CD4-positive, alpha-beta T cell treated with Interleukin-15 for 4 hours (primary cell): ENCODE results near the gene NHLRC3.
A peak's percentile ranks its signal among the peaks of the same experiment; 100 is the strongest.
"Not testable (repeated sequence)": the region's sequence is repeated elsewhere in the genome, so short reads cannot be mapped to it uniquely, and the experiment has no call there.

Experiments
- DNase-seq: peaks from one replicate; pipeline ENCODE4 v3.0.0-alpha.2; 2020; ENCODE audit warnings: low spot score

Gene NHLRC3, protein sequence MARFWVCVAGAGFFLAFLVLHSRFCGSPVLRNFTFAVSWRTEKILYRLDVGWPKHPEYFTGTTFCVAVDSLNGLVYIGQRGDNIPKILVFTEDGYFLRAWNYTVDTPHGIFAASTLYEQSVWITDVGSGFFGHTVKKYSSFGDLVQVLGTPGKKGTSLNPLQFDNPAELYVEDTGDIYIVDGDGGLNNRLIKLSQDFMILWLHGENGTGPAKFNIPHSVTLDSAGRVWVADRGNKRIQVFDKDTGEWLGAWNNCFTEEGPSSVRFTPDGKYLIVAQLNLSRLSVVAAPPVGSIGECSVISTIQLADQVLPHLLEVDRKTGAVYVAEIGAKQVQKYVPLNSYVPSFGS

DNA sequence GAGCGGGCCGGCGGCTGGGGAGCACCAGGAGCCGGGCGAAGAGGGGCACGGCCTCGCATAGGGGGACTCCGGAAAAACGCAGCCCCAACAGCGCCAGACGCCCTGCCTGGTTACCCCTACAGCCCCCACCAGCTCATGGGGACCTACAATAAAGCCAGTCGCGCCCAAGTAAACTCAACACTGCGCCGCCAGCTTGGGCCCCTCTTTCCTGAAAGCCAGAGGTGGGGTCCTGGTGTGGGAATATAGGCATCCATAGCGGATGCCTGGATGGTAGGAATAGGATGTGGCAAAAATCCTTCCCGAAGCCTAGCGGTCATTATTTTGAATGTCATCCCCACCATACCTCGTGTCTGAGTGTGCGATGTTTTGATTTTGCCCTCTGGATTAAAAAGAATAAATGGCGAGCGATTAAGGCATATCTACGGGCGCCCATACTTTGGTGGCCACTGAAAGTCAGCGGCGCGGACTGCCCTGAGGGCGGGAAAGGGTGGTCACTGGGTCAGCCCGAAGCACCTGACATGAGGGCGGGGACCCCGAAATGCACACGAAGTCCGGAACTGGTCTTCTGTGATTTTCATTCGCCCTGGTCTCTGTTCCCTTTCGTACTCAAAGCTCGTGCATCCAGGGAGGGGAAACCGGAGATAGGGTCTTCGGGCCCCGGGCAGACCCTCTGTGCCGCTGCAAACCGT, at the start of gene NHLRC3, which contains the start of gene PROSER1:
Gene NHLRC3, plus strand, starts transcription at position 577 of the 689 bp plus-strand sequence. CDS start 184 bp downstream, outside the sequence.
Gene PROSER1, minus strand, starts transcription at position 210 of the 689 bp plus-strand sequence. CDS start 847 bp downstream, outside the sequence.
- DNase-seq, result peak; percentile 86

DNA sequence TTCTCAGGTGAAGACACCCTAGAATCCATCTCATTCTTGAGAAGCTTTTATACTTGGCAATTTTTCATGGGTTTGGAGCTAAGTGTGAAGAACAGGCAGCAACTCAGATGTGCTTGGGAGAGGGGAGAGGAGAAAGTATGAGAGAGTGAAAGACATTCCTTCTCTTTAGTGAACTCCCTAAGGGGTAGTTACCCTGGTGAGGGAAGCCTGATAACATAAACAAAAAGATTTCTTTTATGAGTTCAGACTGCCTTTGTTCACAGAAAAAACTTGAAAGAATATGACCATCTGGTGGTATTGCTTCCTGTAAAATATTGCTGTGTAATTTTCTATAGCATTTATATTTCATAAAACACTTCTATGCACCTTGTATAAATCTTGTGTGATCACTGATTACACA, 47.6 kb upstream of the NHLRC3 start, which contains the start of gene STOML3:
Gene STOML3, minus strand, starts transcription at position 139 of the 400 bp plus-strand sequence. Its CDS starts 110 bp downstream, at position 29.
- no peak for DNase-seq

DNA sequence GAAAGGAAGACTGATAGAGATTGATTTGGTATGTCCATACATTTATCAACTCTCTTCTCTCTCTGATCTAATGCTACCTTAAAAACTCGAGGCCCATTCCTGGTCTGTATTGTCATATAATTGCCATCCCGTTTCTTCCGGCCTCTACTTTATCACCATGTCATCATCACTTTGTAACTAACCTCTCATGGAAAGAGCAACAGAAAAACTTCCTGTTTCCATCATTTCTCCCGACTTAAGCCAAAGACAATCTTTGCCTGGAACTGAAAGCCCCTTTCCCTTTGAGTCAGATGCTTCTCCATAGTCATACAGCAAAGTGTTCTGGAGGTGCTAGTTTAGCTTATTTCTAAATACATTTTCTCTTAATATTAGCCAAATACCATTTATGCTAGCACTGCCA, 44.9 kb upstream of the NHLRC3 start:
- DNase-seq, result no peak

DNA sequence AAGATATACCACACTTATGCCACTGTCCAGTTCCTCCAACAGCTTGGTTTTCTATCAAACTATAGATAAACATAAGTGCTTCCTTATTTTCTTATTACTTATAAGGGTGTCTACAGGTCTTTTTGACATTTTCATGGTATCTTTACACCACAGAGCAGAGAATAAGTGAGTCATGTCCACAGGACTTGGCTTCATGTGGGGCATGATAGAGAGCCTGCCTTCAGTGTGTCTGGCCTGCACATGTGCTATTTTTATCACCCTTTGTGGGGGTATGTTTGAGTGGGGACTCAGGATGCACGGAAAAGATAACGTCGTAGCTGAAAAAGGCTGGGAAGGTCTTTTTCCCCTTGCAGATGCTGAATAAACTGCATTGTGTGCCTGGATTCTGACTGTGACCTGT, 39.5 kb upstream of the NHLRC3 start:
- no peak for DNase-seq

DNA sequence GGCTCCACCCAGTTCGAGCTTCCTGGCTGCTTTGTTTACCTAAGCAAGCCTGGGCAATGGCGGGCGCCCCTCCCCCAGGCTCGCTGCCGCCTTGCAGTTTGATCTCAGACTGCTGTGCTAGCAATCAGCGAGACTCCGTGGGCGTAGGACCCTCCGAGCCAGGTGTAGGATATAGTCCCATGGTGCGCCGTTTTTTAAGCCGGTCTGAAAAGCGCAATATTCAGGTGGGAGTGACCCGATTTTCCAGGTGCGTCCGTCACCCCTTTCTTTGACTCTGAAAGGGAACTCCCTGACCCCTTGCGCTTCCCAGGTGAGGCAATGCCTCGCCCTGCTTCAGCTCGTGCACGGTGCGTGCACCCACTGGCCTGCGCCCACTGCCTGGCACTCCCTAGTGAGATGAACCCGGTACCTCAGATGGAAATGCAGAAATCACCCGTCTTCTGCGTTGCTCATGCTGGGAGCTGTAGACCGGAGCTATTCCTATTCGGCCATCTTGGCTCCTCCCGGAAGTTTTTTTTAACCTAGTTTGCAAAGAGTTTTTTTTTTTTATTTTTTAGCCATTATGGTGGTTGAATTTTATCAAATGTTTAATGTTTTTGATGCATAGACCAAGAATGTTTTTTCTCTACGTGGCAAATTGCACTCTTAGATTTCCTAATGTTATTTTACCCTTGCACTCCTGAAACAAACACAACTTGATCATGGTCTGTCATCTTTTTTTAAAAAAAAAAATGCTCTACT, 31.7 kb upstream of the NHLRC3 start:
- DNase-seq, result not testable (repeated sequence)

DNA sequence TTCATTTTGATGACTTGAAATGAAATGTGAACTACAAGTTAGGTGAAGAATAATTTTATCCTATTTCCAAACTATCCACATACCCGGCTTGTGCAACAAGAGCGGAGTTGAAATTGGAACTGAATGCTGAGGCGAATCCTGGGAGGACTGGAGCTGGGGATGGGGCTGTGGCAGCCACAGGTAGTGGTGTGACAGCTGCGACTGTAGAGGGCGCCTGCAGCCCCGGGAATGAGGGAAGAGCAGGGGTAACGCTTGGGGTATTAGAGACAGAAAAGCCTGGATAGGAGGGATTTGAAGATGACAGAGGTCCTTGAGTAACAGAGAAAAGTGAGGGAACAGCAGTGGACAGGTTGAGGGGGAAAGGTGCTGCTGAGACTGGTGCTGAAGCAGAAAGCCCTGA, 25.6 kb upstream of the NHLRC3 start:
- no peak for DNase-seq

DNA sequence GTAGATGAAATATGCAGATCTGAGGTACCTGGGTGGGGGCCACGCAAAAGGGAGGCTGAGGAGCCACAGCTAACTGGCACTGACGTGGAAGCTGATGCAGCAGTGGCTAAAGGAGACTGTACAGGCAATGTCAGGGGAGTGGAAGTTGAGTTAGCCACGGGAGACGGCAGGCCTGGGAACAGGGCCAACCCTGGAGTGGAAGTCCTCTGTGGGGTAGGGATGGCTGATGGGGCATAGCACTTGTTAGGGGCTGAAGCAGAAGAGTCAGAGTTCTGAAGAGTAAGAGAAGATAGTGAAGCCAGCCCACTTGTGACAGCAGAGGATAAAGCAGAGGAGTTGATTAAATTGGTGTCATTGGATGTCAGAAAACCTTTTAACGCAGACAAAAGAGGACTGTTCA, 24.8 kb upstream of the NHLRC3 start:
- no peak for DNase-seq

DNA sequence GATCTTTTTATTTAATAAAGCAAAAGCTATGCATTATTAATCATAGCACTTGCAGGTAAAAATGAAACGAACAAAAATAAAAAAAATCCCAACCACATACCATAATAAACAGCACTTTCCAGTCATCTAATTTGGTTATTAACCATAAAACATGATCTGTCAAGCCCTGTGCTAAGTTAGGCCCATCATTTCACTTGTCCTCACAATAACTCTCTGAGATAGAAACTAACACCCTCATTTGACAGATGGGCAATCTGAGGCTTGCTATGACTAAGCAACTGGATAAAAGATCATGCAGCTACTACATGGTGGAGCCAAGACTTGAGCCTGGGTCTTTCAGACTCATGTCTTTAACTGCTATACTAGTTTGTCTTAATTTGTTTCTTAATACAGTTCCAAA, 22.2 kb upstream of the NHLRC3 start:
- DNase-seq, result no peak

DNA sequence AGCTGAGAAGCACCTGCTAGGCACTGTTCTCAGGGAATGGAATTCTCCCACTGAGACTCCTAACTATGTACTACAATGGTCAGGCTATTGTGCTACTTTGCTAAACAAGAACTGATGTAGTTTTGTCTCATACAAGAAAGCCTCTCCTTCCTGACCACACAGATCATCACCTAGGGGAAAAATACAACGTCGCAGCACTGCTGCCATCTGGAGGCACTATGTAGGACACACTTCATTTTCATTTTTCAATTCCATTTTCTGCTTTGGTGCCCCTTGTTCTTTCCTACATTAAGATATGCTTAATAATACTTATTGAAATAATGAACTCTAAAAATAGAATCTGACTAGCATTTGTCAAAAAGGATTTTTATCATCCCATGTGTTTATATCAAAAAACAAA, 21.5 kb upstream of the NHLRC3 start:
- DNase-seq, result no peak

DNA sequence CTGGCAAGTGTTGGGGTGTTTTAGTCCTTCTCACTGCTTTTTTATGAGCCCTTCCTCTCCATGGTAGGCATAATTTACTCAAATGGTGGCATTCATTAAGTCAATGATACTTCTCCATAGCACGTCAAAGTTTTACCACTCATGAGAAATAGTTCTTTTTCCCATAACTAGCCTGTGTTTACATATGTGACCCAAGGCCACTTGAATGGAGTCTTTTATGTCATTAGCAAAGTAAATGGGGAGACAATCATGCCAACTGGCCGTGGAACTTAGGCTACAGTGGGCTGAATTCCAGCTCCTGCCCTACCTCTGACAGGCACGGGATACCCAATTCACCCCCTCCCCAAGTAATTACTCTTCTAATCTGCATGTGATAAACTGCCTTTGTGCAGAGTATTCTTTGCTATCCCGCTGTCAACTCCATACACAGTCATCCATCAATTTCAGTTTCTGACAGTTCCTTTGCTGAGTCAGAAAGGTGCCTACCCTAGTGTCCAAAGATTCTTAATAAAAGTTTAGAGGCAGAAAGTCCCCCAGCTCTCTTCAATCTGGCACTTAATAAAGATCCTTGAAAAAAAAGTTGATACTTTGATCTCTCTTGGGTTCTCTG, 17.3 kb upstream of the NHLRC3 start:
- no peak for DNase-seq

DNA sequence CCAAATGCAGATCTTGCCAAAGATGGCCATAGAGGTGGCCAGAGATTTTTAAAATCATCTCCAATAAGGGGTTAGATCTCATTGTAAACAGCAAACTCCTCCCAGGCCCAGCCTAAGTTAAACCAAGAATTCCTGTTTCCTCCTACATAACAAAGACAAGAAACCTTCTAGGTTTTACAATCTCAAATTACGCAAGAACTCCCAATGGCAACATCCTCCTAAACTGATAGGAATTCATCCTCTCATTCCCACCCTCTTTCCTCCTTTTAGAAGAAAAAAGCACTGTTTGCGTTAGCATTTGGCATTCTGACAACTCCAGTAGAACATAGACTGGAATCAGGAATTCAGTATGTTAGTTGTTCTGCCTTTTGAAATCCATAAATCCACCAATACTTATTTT, 14.9 kb upstream of the NHLRC3 start:
- DNase-seq, result no peak

DNA sequence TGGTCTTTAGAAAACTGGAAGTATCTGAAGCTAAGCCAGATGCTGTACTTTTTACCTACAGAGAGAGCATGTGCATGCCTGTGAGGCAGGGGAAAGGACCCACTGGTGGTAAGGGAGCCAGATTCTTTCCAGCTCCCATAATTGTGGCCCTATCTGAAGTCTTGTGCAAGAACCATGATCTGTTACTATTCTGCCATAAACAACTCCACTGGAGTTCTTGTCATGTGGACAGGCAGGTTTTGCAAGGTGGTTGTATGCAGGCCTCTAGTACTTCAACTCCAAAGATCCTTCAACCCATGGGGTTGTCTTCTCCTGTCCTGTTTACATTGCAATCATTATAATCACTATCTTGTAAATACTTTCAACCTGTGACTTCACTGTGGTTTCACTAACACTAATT, 14.5 kb upstream of the NHLRC3 start:
- DNase-seq, result no peak

DNA sequence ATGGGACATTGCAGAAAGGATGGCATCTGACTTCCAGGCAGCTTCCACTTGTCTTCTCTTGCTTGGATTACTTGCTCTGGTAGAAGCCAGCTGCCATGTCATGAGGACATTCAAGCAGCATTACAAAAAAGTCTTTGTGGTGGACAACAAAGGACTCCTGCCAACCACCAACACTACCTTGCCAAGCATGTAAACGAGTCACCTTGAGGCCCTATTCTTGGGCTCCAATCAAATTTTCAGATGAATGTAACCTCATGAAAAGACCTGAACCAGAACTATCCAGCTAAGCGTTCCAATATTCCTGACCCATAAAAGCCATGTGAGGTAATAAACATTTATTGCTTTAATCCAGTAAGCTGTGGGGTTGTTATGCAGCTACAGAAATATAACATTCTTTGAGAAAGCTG, 12.8 kb upstream of the NHLRC3 start:
- DNase-seq, result no peak

DNA sequence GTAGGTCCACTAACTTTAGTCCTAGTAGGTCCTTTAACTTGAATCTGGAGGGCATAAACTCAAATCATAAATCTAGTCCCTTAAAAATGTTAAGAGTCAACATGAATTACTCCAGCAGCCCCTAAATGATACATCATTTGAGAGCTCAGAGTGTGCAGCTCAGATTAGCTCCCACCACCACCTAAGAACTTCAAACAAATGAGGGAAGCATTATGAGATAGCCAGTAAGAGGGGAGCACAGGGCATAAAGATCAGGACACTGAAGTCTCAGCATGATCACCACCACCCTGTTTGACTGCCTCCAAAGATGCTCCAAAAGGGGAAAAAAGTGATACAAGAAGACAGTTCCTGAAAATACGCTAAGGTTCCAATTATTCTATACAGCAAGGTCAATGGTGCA, 6.1 kb upstream of the NHLRC3 start:
- no peak for DNase-seq

DNA sequence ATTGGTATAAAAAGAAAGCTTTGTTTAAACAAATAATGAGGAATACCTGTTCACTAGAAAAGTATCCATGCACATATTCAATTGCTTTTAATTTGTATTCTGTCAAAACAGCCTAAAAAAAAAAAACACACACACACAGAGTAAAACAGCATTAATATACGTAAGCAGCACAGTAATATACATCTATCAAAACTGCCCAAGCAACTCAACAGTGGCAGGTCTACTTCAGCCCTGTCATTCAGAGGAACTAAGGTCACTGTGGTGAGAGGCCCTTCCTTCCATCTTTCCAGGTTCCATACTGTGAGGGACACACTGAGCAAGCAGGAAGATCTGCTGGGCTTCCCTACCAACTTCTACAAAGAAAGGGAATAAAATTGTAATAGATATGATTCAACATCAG, 4.2 kb upstream of the NHLRC3 start:
- no peak for DNase-seq

DNA sequence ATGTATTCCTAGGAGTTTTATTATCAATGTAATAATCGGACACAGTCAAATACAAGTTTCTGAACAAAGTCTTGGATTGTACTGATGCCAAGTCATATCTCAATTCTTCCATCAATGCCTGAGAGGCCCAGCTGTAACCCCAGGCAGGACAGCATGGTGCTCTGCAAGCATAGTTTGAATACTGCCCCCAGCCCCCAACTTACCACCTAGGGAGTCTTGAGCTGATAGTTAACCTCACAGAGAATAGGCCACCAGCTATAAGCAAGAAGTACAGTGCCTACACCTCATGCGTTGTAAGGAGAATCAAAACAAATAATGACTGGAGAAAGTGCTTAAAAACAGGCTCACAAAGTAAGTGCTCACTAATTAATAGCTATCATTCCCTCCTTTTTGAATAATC, 3.1 kb upstream of the NHLRC3 start:
- no peak for DNase-seq

DNA sequence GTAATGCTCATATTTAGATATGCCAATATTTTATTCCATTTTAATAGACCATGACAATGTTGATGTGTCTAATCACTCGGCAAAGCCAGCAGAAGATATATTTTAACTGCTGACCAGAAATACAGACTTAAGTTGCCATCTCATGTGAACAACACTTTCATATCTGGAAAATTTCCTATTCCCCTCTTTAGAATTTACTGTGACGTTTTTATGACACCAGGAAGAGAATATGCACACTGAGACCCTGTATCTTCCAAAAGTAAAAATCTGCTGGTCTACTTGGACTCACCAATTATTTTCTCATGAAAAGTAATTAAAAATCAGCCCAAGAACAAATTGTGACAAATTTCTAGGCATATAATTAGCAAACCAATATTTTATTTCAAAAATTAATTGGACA, 2.5 kb upstream of the NHLRC3 start:
- DNase-seq, result no peak

DNA sequence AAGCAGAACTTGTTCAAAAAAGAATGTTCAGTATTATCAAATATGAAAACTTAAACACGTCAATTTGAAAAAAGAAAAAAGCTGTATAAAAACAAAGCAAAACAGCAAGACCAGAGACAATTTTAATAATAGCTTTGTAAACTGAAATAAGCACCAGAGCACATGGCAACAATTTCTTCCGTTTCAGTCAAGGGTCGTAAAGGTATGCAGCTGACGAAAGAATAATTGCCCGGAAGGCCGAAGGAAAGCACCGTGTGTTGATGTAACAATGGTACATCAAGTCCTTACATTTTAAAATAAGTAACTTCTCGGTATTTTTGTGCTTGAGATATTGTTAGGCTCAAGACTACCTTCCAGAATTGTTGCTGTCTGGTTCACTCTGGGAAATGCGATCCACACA, 2.0 kb upstream of the NHLRC3 start:
- DNase-seq, result no peak

DNA sequence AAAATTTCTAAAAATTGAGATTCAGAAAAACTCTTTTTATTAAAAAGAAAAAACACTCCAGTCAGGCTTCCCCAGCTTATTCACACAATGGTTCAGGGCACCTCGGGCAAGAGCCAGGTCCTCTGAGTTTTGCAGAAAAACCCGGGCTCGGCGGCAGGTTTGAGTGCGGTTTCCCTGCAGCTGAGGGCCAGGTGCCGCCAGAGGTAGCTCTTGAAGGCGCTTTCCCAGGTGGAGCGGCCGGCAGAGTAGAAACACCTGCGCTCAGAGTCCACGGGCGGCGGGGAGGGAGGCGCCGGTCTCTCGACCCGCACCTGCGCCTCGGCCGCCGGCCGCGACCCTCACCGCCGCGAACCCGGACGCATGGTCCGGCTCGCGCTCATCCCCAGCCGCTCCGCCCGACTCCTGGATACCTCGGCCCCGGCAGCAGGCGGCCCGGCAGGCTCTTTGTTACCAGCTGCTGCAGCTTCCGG, 811 bp upstream of the NHLRC3 start:
- DNase-seq, result no peak

DNA sequence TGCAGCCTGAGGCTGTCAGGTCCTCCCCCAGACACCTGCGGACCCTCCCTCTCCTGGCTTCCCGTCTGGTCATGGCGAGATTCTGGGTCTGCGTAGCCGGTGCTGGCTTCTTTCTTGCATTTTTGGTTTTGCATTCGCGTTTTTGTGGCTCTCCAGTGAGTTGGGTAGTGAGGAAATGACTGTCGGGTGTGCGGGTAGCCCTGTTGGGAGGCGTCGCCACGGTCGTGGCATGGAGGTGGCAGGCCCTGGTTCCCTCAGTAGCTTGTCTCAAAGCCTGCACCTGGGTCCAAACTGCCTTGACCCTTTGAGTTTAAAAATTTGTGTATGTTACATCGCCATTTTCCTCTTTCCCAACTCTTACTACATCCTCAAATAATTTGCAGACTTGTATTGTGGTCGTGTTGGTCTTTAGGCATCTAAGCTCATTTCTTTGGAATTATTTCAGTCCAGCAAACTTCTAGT, 344 bp downstream of the NHLRC3 start:
- DNase-seq, result peak; percentile 41

DNA sequence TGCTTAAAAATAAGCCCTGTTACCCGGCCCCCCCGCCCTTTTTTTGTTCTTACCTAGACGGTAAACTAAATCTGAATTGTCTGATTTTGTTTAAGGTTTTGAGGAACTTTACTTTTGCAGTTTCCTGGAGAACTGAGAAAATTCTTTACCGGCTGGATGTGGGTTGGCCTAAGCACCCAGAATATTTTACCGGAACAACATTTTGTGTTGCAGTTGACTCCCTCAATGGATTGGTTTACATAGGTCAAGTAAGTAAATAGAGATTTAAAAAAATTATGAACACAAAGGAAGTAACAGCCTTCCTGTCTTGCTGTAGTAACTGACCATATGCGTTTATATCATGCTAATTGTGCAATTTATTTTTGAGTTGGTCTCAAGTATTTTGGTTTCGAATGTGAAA, 785 bp downstream of the NHLRC3 start:
- no peak for DNase-seq

DNA sequence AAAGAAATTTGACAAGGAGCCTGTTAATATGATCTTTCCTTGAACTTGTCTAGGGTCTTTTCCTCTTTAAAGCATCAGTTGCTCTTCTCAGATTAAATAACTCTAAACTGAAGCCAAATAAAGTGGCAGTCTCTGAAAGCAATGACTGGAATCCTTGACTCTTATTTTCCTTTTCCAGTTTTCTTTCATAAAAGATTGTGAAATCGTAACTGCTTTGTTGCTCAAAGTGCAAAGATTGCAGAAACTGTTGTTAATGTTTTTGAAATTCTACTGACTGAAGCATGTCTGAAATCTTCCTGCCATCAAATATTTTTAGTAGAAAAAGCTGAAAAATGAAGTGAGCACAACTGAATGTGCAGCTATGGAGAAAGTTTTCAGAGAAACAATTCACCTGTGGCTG, 1.9 kb downstream of the NHLRC3 start:
- DNase-seq, result no peak
